Endothelial cell of umbilical vein (primary cell): ENCODE data around the gene TBC1D9. TPM values are rescaled to one million over a fixed set of nuclear protein-coding genes. Genes with fewer than 3 reads are reported as not detected.

Experiments
- BruUV-seq: library from RNA; stranded (reverse); fragments of 400-500 nt; replicated peaks from 2 replicates; lab custom pipeline; 2021; lab: Mats Ljungman, UMichigan
- CTCF ChIA-PET: fragments of 300-600, 350-600 bp; sonication (Branson Sonifier 250); formaldehyde crosslinking; loops from one replicate; lab custom pipeline; 2021; ENCODE audit warnings: antibody characterized with exemption, inconsistent platforms; lab: Charles Lee
- POLR2A ChIA-PET: fragments of 300-600, 350-600 bp; sonication (Branson Sonifier 250); formaldehyde crosslinking; loops from one replicate; lab custom pipeline; 2021; ENCODE audit warnings: antibody characterized with exemption, inconsistent platforms; lab: Charles Lee
- DNase-seq: peaks from one replicate; pipeline ENCODE4 v3.0.0-alpha.2; 2011; ENCODE audit warnings: low read depth, low spot score
- FAIRE-seq: peaks from 2 replicates; lab custom pipeline; 2011; peaks lifted over from hg19 to GRCh38; lab: Jason Lieb, UNC
- H2AFZ ChIP-seq: 2 replicates; pipeline ENCODE4 v1.6.0; 2012; ENCODE audit warnings: low read depth, low read length, control low read depth, inconsistent platforms
- H3K27ac ChIP-seq: 2 replicates; pipeline ENCODE4 v1.5.1; 2011; ENCODE audit warnings: low read depth, mild to moderate bottlenecking, control low read depth, low read length, moderate library complexity; ENCODE audit not compliant: insufficient read depth
- H3K27me3 ChIP-seq, 2 experiments: 2 replicates each; pipeline versions ENCODE4 v1.6.0 to v1.6.1; 2011; ENCODE audit warnings: low read length in 2 of 2, mixed read lengths in 1 of 2; ENCODE audit not compliant: control insufficient read depth in 2 of 2, insufficient read depth in 2 of 2
- H3K36me3 ChIP-seq, 2 experiments: 2 replicates in 1 of 2; 3 replicates in 1 of 2; pipeline ENCODE4 v1.5.1; 2011; ENCODE audit warnings: low read length in 2 of 2, mild to moderate bottlenecking in 1 of 2, moderate library complexity in 1 of 2; ENCODE audit not compliant: control insufficient read depth in 2 of 2, insufficient read depth in 2 of 2; ENCODE audit errors: extremely low read depth in 1 of 2
- H3K4me1 ChIP-seq: 3 replicates; pipeline ENCODE4 v1.5.1; 2011; ENCODE audit warnings: mild to moderate bottlenecking, low read length; ENCODE audit not compliant: control insufficient read depth, insufficient read depth; ENCODE audit errors: extremely low read depth
- H3K4me2 ChIP-seq: 2 replicates; pipeline ENCODE4 v1.6.1; 2011; ENCODE audit warnings: low read length, control low read depth, mixed read lengths; ENCODE audit not compliant: insufficient read depth
- H3K4me3 ChIP-seq, 3 experiments: fragments of 200-600 bp in 1 of 3; sonication (generic), shearing (Covaris generic) in 1 of 3; replicated peaks in 1 of 3; 2 replicates each; pipeline ENCODE4 v1.5.1; 2011 to 2016; ENCODE audit warnings: control low read depth in 3 of 3, low read length in 3 of 3, mild to moderate bottlenecking in 2 of 3, inconsistent platforms in 1 of 3, low read depth in 1 of 3, moderate library complexity in 1 of 3; ENCODE audit not compliant: insufficient read depth in 1 of 3
- H3K79me2 ChIP-seq: 2 replicates; pipeline ENCODE4 v1.6.0; 2012; ENCODE audit warnings: low read length, inconsistent platforms; ENCODE audit not compliant: control insufficient read depth, insufficient read depth
- H3K9ac ChIP-seq: replicated peaks from 2 replicates; pipeline ENCODE3; 2011; ENCODE audit warnings: low read length, control low read depth; ENCODE audit not compliant: insufficient read depth; ENCODE audit errors: extremely low read depth
- H3K9me1 ChIP-seq: replicated peaks from 3 replicates; pipeline ENCODE4 v1.6.0; 2011; ENCODE audit warnings: mild to moderate bottlenecking, low read length; ENCODE audit not compliant: control insufficient read depth, insufficient read depth; ENCODE audit errors: extremely low read depth
- H3K9me3 ChIP-seq: replicated peaks from 2 replicates; pipeline ENCODE4 v1.5.1; 2012; ENCODE audit warnings: low read length, inconsistent platforms; ENCODE audit not compliant: control insufficient read depth, insufficient read depth
- H4K20me1 ChIP-seq: replicated peaks from 2 replicates; pipeline ENCODE3; 2011; ENCODE audit warnings: mild to moderate bottlenecking, low read length; ENCODE audit not compliant: control insufficient read depth, insufficient read depth; ENCODE audit errors: extremely low read depth
- EZH2 ChIP-seq: IDR thresholded peaks from 2 replicates; pipeline ENCODE4 v1.6.1; 2012; ENCODE audit warnings: borderline replicate concordance, low read depth, mild to moderate bottlenecking, moderate library complexity, low read length, inconsistent platforms; ENCODE audit not compliant: severe bottlenecking
- FOS ChIP-seq: IDR thresholded peaks from 2 replicates; pipeline ENCODE4 v1.6.1; 2011; ENCODE audit warnings: mild to moderate bottlenecking, low read length, moderate library complexity, borderline replicate concordance; ENCODE audit not compliant: insufficient read depth
- GATA2 ChIP-seq: IDR thresholded peaks from 2 replicates; pipeline ENCODE4 v1.7.0; 2011; ENCODE audit warnings: low read depth, mild to moderate bottlenecking, moderate library complexity, mixed read lengths, low read length; ENCODE audit not compliant: insufficient read length, insufficient read depth
- JUN ChIP-seq: IDR thresholded peaks from 2 replicates; pipeline ENCODE4 v1.6.1; 2011; ENCODE audit warnings: borderline replicate concordance, low read depth; ENCODE audit not compliant: insufficient read length, insufficient read depth
- MAX ChIP-seq: IDR thresholded peaks from 2 replicates; pipeline ENCODE4 v1.6.1; 2011; ENCODE audit not compliant: insufficient read depth, insufficient read length
- MYC ChIP-seq: IDR thresholded peaks from one replicate; pipeline ENCODE4 v1.6.1; 2011; ENCODE audit warnings: mild to moderate bottlenecking, low read depth, low read length
- POLR2A ChIP-seq: IDR thresholded peaks from 2 replicates; pipeline ENCODE4 v1.6.1; 2012; ENCODE audit warnings: low read depth, mild to moderate bottlenecking, control low read depth, low read length
- POLR2AphosphoS5 ChIP-seq: IDR thresholded peaks from 2 replicates; pipeline ENCODE4 v1.6.1; 2012; ENCODE audit warnings: low read depth, mild to moderate bottlenecking, control low read depth, low read length, moderate library complexity; ENCODE audit not compliant: insufficient read depth
- dilution Hi-C: fragments of 300-500 bp; cut with MboI; formaldehyde crosslinking; loops from one replicate; pipeline ENCODE4 v1.15.0; 2019; ENCODE audit warnings: low sequenced_read_pairs; ENCODE audit not compliant: extremely low pct_ligation_motif_present
- intact Hi-C: fragments of 100-400 bp; cut with micrococcal nuclease; formaldehyde crosslinking; loops from one replicate; pipeline ENCODE4 v1.10.0; 2022
- polyA plus RNA-seq, 4 experiments: library from polyadenylated mRNA; depleted of rRNA in 3 of 4; stranded (reverse) in 3 of 4; unstranded in 1 of 4; fragments of >200 nt; gene quantifications; 2 replicates each; pipeline versions ENCODE4 v1.2.1 to v1.2.3, GENCODE V29; 2011 to 2012; ENCODE audit warnings: missing spikeins in 1 of 4
- total RNA-seq: library from RNA; stranded (reverse); gene quantifications from 2 replicates; pipeline ENCODE4 v1.2.3, GENCODE V29; 2021
- TF ChIP-seq, protein P1 (sequence below), 2 donors: IDR thresholded peaks; 1 replicate in 1 of 2; 2 replicates in 1 of 2; pipeline ENCODE4 v1.5.1; 2011; ENCODE audit warnings: low read length in 2 of 2, mild to moderate bottlenecking in 2 of 2, moderate library complexity in 2 of 2, control low read depth in 1 of 2, inconsistent platforms in 1 of 2, low read depth in 1 of 2; ENCODE audit not compliant: insufficient read depth in 1 of 2; ENCODE audit errors: extremely low read depth in 1 of 2

TBC1D9 gene
- total and polyA plus RNA-seq, 2 donors (not counting 3 experiments of a cell fraction or from before 2014, with no cell fraction given) = 21.7 to 45.3 TPM

DNA sequence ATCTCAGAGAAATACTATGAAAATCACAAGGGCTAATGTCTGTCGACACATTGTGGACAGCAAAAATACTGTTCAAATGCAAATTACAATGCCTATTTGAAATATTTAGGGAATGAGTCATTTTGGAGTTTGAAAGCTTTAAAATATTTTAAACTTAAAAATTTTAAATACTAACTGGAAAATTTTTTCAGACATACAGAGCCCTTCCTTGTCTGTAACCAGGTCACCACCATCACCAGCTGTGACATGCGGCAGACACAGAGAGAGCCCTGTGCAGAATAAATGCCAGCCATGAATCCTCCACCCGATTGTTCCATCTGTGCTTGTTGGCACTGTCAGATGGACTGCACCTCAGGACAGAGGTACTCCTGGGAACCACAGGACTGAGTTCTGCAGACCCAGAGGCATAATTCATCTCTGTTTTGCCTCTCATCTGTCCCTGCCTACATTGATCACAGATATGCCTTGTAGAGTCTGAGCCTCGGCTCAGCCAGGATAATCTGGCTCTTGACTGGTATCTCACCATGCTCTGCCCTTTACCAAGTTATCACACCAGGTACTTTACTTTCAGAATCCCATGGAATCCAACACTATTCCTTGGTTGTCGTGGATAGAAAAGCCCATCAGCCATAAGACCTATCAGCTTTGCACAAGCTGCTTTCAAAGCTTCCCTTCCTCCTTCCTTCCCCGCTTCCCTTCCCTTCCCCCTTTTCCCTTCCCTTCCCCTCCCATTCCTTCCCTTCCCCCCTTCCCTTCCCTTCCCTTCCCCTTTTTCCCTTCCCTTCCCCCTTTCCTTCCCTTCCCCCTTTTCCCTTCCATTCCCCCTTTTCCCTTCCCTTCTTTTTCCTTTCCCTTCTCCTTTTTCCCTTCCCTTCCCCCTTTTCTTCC, 67.2 kb downstream of the TBC1D9 start:
- no peak for FAIRE-seq
- intact Hi-C loops = no loop called here
- H2AFZ ChIP-seq = no peak overlapping the region
- POLR2A ChIA-PET = interaction anchor here (0.9 kb wide), 1 partner anchor 29 kb away, joined by 3 read pairs; no protein-coding TSS in a partner anchor
- H3K36me3 ChIP-seq = peaks cover 0 to 4% of the 10 kb centered on the region in 2 experiments
- H3K27ac ChIP-seq = no peak overlapping the region
- dilution Hi-C loops = no loop called here
- H3K4me1 ChIP-seq = peaks cover 17% of the 10 kb centered on the region
- no TSS peak for BruUV-seq
- peaks cover 2% of the 10 kb centered on the region for H4K20me1 ChIP-seq
- no peak for DNase-seq
- H3K9ac ChIP-seq = no peak overlapping the region
- H3K9me1 ChIP-seq = no peaks in the 10 kb centered on the region
- TF ChIP-seq POLR2A (no peak), POLR2AphosphoS5 (no peak), EZH2 (no peak), GATA2 (no peak), MAX (no peak), MYC (no peak), JUN (no peak), FOS (no peak)
- TF ChIP-seq, protein P1, sequence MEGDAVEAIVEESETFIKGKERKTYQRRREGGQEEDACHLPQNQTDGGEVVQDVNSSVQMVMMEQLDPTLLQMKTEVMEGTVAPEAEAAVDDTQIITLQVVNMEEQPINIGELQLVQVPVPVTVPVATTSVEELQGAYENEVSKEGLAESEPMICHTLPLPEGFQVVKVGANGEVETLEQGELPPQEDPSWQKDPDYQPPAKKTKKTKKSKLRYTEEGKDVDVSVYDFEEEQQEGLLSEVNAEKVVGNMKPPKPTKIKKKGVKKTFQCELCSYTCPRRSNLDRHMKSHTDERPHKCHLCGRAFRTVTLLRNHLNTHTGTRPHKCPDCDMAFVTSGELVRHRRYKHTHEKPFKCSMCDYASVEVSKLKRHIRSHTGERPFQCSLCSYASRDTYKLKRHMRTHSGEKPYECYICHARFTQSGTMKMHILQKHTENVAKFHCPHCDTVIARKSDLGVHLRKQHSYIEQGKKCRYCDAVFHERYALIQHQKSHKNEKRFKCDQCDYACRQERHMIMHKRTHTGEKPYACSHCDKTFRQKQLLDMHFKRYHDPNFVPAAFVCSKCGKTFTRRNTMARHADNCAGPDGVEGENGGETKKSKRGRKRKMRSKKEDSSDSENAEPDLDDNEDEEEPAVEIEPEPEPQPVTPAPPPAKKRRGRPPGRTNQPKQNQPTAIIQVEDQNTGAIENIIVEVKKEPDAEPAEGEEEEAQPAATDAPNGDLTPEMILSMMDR (IDR thresholded peaks at IDR 0.05; ENCODE audit: extremely low read depth in 1 of 2, insufficient read depth in 1 of 2, low read depth in 1 of 2, low read length in 2 of 2) = no peak
- CTCF ChIA-PET = interaction anchor here (0.9 to 1.3 kb wide), 2 partner anchors 16 to 162 kb away, joined by 3 read pairs; no protein-coding TSS in a partner anchor
- no peaks in the 10 kb centered on the region for H3K79me2 ChIP-seq
- no peaks in the 10 kb centered on the region for H3K9me3 ChIP-seq
- no peak overlapping the region for H3K4me2 ChIP-seq
- no peak overlapping the region for H3K4me3 ChIP-seq
- H3K27me3 ChIP-seq = no peaks in the 10 kb centered on the region
